ENCODE measurements around the gene SPATA2. TPM values are rescaled to one million over a fixed set of nuclear protein-coding genes. Genes with fewer than 3 reads are reported as not detected.

SPATA2 gene
- total RNA-seq, 1 experiment from 2014 or later: 6.6 TPM

DNA sequence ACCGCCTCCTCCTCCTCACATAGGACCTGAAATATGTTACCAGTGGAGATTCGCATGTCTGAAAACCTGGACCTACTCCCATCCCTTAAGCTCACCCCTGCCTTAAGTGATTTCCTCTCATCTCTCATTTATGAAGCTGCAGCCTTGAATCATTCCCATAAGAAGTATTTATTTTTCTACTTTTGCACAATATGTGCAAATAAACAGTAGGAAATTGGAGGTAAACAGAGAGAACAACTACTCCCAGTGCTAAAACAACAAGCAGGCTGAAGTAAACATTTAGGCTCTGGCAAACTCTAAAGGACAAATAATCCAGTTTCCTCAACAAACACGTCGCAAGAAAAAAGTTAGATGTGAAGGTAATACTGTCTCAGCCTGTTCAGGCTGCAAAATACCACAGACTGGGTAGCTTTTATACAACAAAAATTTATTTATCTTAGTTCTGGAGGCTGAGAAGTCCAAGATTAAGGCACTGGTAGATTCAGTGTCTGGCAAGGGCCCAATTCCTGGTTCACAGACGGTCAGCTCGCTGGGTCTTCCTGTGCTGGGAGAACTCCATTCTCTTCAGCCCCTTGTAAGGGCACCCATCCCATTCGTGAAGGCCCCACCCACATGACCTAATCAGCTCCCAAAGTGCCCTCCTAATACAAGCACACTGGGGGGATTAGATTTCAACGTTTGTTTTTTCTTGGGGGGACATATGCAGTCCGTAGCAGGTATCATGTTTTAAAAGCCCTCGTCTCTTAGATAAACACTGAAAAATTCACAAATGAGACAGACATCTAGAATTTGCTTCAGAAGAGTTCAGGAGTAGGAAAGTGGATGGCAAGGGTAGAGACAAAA is 15.6 kb downstream of the SPATA2 start:
- POLR2A ChIA-PET: no interaction called here
- DNase-seq (ENCODE audit: low read depth, low spot score) (no peak), ATAC-seq (no peak)
- BruUV-seq (replicated peaks): no TSS peak
- no peaks in the 10 kb centered on the region for H3K9me2 ChIP-seq (ENCODE audit: insufficient read depth)
- no peaks in the 10 kb centered on the region for H3K27me3 ChIP-seq (ENCODE audit: insufficient read depth, low read length)
- H3K4me1 ChIP-seq (ENCODE audit: control insufficient read depth in 1 of 2, insufficient read depth in 2 of 2, low read length in 2 of 2): no peaks in the 10 kb centered on the region
- H2AFZ ChIP-seq (ENCODE audit: low read depth, low read length, poor library complexity, severe bottlenecking): no peak overlapping the region
- H4K20me1 ChIP-seq (ENCODE audit: insufficient read depth): 0 out of 2 replicates have a peak, but pooled peaks cover 1% of the 10 kb centered on the region
- H3K79me2 ChIP-seq (ENCODE audit: insufficient read depth, low read length): no peaks in the 10 kb centered on the region
- intact Hi-C loops (cut with micrococcal nuclease): no loop called here
- H3K9me3 ChIP-seq (ENCODE audit: control insufficient read depth in 1 of 2, insufficient read depth in 1 of 2, low read depth in 1 of 2, low read length in 2 of 2): no peaks in the 10 kb centered on the region
- TF ChIP-seq EGR1 (IDR thresholded peaks at IDR 0.05; ENCODE audit: low read depth) (no peak), SRF (IDR thresholded peaks at IDR 0.05; ENCODE audit: low read depth) (no peak), SIN3A (IDR thresholded peaks at IDR 0.05; ENCODE audit: low read depth) (no peak), CBX3 (IDR thresholded peaks at IDR 0.05; ENCODE audit: low read depth) (no peak), EZH2 (IDR thresholded peaks at IDR 0.05) (no peak)
- TF ChIP-seq, protein P1, sequence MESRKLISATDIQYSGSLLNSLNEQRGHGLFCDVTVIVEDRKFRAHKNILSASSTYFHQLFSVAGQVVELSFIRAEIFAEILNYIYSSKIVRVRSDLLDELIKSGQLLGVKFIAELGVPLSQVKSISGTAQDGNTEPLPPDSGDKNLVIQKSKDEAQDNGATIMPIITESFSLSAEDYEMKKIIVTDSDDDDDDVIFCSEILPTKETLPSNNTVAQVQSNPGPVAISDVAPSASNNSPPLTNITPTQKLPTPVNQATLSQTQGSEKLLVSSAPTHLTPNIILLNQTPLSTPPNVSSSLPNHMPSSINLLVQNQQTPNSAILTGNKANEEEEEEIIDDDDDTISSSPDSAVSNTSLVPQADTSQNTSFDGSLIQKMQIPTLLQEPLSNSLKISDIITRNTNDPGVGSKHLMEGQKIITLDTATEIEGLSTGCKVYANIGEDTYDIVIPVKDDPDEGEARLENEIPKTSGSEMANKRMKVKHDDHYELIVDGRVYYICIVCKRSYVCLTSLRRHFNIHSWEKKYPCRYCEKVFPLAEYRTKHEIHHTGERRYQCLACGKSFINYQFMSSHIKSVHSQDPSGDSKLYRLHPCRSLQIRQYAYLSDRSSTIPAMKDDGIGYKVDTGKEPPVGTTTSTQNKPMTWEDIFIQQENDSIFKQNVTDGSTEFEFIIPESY (IDR thresholded peaks at IDR 0.05; ENCODE audit: extremely low read depth, insufficient replicate concordance, low read length): no peak
- no peak overlapping the region for H3K4me2 ChIP-seq (ENCODE audit: low read length)
- peaks cover 3 to 6% of the 10 kb centered on the region in 2 experiments; a peak in 2 of 4 replicates for H3K36me3 ChIP-seq (ENCODE audit: control insufficient read depth in 1 of 2, insufficient read depth in 2 of 2, low read length in 2 of 2)
- H3K27ac ChIP-seq (ENCODE audit: low read depth, low read length): no peak overlapping the region
- RAD21 ChIA-PET (ENCODE audit: low non-redundant PET in 1 of 2, low total read pairs in 2 of 2, uncharacterized antibody in 2 of 2, unreplicated experiment in 2 of 2): no interaction called here
- H3K9ac ChIP-seq (ENCODE audit: low read length): no peak overlapping the region
- no peak overlapping the region for H3K4me3 ChIP-seq (replicated peaks in 1 of 2; ENCODE audit: low read depth in 1 of 2, low read length in 2 of 2)
- CTCF ChIA-PET: no interaction called here

DNA sequence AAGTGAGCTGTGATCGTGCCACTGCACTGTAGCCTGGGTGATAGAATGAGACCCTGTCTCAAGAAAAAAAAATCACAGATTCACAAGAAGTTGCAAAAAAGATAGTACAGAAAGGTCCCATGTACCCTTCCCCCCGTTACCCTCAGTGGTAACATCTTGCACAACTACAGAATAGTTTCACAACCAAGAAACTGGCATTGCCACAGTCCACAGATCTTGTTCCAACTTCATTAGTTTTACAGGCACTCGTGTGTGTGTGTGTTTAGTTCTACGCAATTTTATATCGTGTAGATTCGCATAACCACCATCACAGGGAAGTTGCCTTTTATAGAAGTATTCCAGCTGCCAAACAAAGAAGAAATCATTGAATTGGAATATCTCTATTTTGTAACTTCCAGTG is 19.1 kb downstream of the SPATA2 start:
- Histone ChIP-seq H3K36me3 (ENCODE audit: control insufficient read depth in 1 of 2, insufficient read depth in 2 of 2, low read length in 2 of 2) (no peaks in the 10 kb centered on the region), H3K4me1 (ENCODE audit: control insufficient read depth in 1 of 2, insufficient read depth in 2 of 2, low read length in 2 of 2) (no peaks in the 10 kb centered on the region), H3K9me3 (ENCODE audit: control insufficient read depth in 1 of 2, insufficient read depth in 1 of 2, low read depth in 1 of 2, low read length in 2 of 2) (no peaks in the 10 kb centered on the region), H4K20me1 (ENCODE audit: insufficient read depth) (no peaks in the 10 kb centered on the region), H3K4me2 (ENCODE audit: low read length) (no peak overlapping the region), H3K9ac (ENCODE audit: low read length) (no peak overlapping the region), H3K4me3 (replicated peaks in 1 of 2; ENCODE audit: low read depth in 1 of 2, low read length in 2 of 2) (no peak overlapping the region), H2AFZ (ENCODE audit: low read depth, low read length, poor library complexity, severe bottlenecking) (no peak overlapping the region), H3K27me3 (ENCODE audit: insufficient read depth, low read length) (no peaks in the 10 kb centered on the region), H3K79me2 (ENCODE audit: insufficient read depth, low read length) (no peaks in the 10 kb centered on the region), H3K9me2 (ENCODE audit: insufficient read depth) (no peaks in the 10 kb centered on the region), H3K27ac (ENCODE audit: low read depth, low read length) (no peak overlapping the region)
- ATAC-seq (no peak), DNase-seq (ENCODE audit: low read depth, low spot score) (no peak)
- ChIA-PET RAD21 (ENCODE audit: low non-redundant PET in 1 of 2, low total read pairs in 2 of 2, uncharacterized antibody in 2 of 2, unreplicated experiment in 2 of 2) (no interaction called here), CTCF (interaction anchor here (1.1 kb wide), 1 partner anchor 8 kb away, joined by 3 read pairs; no protein-coding TSS in a partner anchor), POLR2A (no interaction called here)
- TF ChIP-seq, protein P2, sequence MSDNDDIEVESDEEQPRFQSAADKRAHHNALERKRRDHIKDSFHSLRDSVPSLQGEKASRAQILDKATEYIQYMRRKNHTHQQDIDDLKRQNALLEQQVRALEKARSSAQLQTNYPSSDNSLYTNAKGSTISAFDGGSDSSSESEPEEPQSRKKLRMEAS (IDR thresholded peaks at IDR 0.05): no peak
- TF ChIP-seq RAD21 (IDR thresholded peaks at IDR 0.05; ENCODE audit: low read depth): no peak
- TF ChIP-seq POLR2A (IDR thresholded peaks at IDR 0.05; ENCODE audit: borderline replicate concordance, extremely low read depth, insufficient read depth, insufficient read length): no peak
- TF ChIP-seq SRF (IDR thresholded peaks at IDR 0.05; ENCODE audit: low read depth): no peak
- TF ChIP-seq ZFX (IDR thresholded peaks at IDR 0.05): no peak
- no peak for TF ChIP-seq SP1 (IDR thresholded peaks at IDR 0.05; ENCODE audit: low read depth)
- no peak for TF ChIP-seq SIN3A (IDR thresholded peaks at IDR 0.05; ENCODE audit: low read depth)
- TF ChIP-seq TCF7L2 (IDR thresholded peaks at IDR 0.05; ENCODE audit: borderline replicate concordance, extremely low read depth, insufficient read depth, insufficient read length): no peak
- TF ChIP-seq CBX3 (IDR thresholded peaks at IDR 0.05; ENCODE audit: low read depth): no peak
- no peak for TF ChIP-seq POLR2AphosphoS5 (IDR thresholded peaks at IDR 0.05; ENCODE audit: low read depth, low read length)
- no TSS peak for BruUV-seq (replicated peaks)
- intact Hi-C loops (cut with micrococcal nuclease): no loop called here
